Endothelial cell of umbilical vein (primary cell): ENCODE data around the gene TMTC1. TPM values are rescaled to one million over a fixed set of nuclear protein-coding genes. Genes with fewer than 3 reads are reported as not detected.

Experiments used
- BruUV-seq: library from RNA; stranded (reverse); fragments of 400-500 nt; replicated peaks from 2 replicates; lab custom pipeline; 2021; lab: Mats Ljungman, UMichigan
- CTCF ChIA-PET: fragments of 300-600, 350-600 bp; sonication (Branson Sonifier 250); formaldehyde crosslinking; loops from one replicate; lab custom pipeline; 2021; ENCODE audit warnings: antibody characterized with exemption, inconsistent platforms; lab: Charles Lee
- POLR2A ChIA-PET: fragments of 300-600, 350-600 bp; sonication (Branson Sonifier 250); formaldehyde crosslinking; loops from one replicate; lab custom pipeline; 2021; ENCODE audit warnings: antibody characterized with exemption, inconsistent platforms; lab: Charles Lee
- DNase-seq: peaks from one replicate; pipeline ENCODE4 v3.0.0-alpha.2; 2011; ENCODE audit warnings: low read depth, low spot score
- FAIRE-seq: peaks from 2 replicates; lab custom pipeline; 2011; peaks lifted over from hg19 to GRCh38; lab: Jason Lieb, UNC
- H2AFZ ChIP-seq: 2 replicates; pipeline ENCODE4 v1.6.0; 2012; ENCODE audit warnings: low read depth, low read length, control low read depth, inconsistent platforms
- H3K27ac ChIP-seq: 2 replicates; pipeline ENCODE4 v1.5.1; 2011; ENCODE audit warnings: low read depth, mild to moderate bottlenecking, control low read depth, low read length, moderate library complexity; ENCODE audit not compliant: insufficient read depth
- H3K27me3 ChIP-seq, 2 experiments: 2 replicates each; pipeline versions ENCODE4 v1.6.0 to v1.6.1; 2011; ENCODE audit warnings: low read length in 2 of 2, mixed read lengths in 1 of 2; ENCODE audit not compliant: control insufficient read depth in 2 of 2, insufficient read depth in 2 of 2
- H3K36me3 ChIP-seq, 2 experiments: 2 replicates in 1 of 2; 3 replicates in 1 of 2; pipeline ENCODE4 v1.5.1; 2011; ENCODE audit warnings: low read length in 2 of 2, mild to moderate bottlenecking in 1 of 2, moderate library complexity in 1 of 2; ENCODE audit not compliant: control insufficient read depth in 2 of 2, insufficient read depth in 2 of 2; ENCODE audit errors: extremely low read depth in 1 of 2
- H3K4me1 ChIP-seq: 3 replicates; pipeline ENCODE4 v1.5.1; 2011; ENCODE audit warnings: mild to moderate bottlenecking, low read length; ENCODE audit not compliant: control insufficient read depth, insufficient read depth; ENCODE audit errors: extremely low read depth
- H3K4me2 ChIP-seq: 2 replicates; pipeline ENCODE4 v1.6.1; 2011; ENCODE audit warnings: low read length, control low read depth, mixed read lengths; ENCODE audit not compliant: insufficient read depth
- H3K4me3 ChIP-seq, 3 experiments: fragments of 200-600 bp in 1 of 3; sonication (generic), shearing (Covaris generic) in 1 of 3; replicated peaks in 1 of 3; 2 replicates each; pipeline ENCODE4 v1.5.1; 2011 to 2016; ENCODE audit warnings: control low read depth in 3 of 3, low read length in 3 of 3, mild to moderate bottlenecking in 2 of 3, inconsistent platforms in 1 of 3, low read depth in 1 of 3, moderate library complexity in 1 of 3; ENCODE audit not compliant: insufficient read depth in 1 of 3
- H3K79me2 ChIP-seq: 2 replicates; pipeline ENCODE4 v1.6.0; 2012; ENCODE audit warnings: low read length, inconsistent platforms; ENCODE audit not compliant: control insufficient read depth, insufficient read depth
- H3K9ac ChIP-seq: replicated peaks from 2 replicates; pipeline ENCODE3; 2011; ENCODE audit warnings: low read length, control low read depth; ENCODE audit not compliant: insufficient read depth; ENCODE audit errors: extremely low read depth
- H3K9me1 ChIP-seq: replicated peaks from 3 replicates; pipeline ENCODE4 v1.6.0; 2011; ENCODE audit warnings: mild to moderate bottlenecking, low read length; ENCODE audit not compliant: control insufficient read depth, insufficient read depth; ENCODE audit errors: extremely low read depth
- H3K9me3 ChIP-seq: replicated peaks from 2 replicates; pipeline ENCODE4 v1.5.1; 2012; ENCODE audit warnings: low read length, inconsistent platforms; ENCODE audit not compliant: control insufficient read depth, insufficient read depth
- H4K20me1 ChIP-seq: replicated peaks from 2 replicates; pipeline ENCODE3; 2011; ENCODE audit warnings: mild to moderate bottlenecking, low read length; ENCODE audit not compliant: control insufficient read depth, insufficient read depth; ENCODE audit errors: extremely low read depth
- CTCF ChIP-seq, 2 donors: IDR thresholded peaks; 1 replicate in 1 of 2; 2 replicates in 1 of 2; pipeline ENCODE4 v1.5.1; 2011; ENCODE audit warnings: low read length in 2 of 2, mild to moderate bottlenecking in 2 of 2, moderate library complexity in 2 of 2, control low read depth in 1 of 2, inconsistent platforms in 1 of 2, low read depth in 1 of 2; ENCODE audit not compliant: insufficient read depth in 1 of 2; ENCODE audit errors: extremely low read depth in 1 of 2
- EZH2 ChIP-seq: IDR thresholded peaks from 2 replicates; pipeline ENCODE4 v1.6.1; 2012; ENCODE audit warnings: borderline replicate concordance, low read depth, mild to moderate bottlenecking, moderate library complexity, low read length, inconsistent platforms; ENCODE audit not compliant: severe bottlenecking
- FOS ChIP-seq: IDR thresholded peaks from 2 replicates; pipeline ENCODE4 v1.6.1; 2011; ENCODE audit warnings: mild to moderate bottlenecking, low read length, moderate library complexity, borderline replicate concordance; ENCODE audit not compliant: insufficient read depth
- GATA2 ChIP-seq: IDR thresholded peaks from 2 replicates; pipeline ENCODE4 v1.7.0; 2011; ENCODE audit warnings: low read depth, mild to moderate bottlenecking, moderate library complexity, mixed read lengths, low read length; ENCODE audit not compliant: insufficient read length, insufficient read depth
- JUN ChIP-seq: IDR thresholded peaks from 2 replicates; pipeline ENCODE4 v1.6.1; 2011; ENCODE audit warnings: borderline replicate concordance, low read depth; ENCODE audit not compliant: insufficient read length, insufficient read depth
- MAX ChIP-seq: IDR thresholded peaks from 2 replicates; pipeline ENCODE4 v1.6.1; 2011; ENCODE audit not compliant: insufficient read depth, insufficient read length
- MYC ChIP-seq: IDR thresholded peaks from one replicate; pipeline ENCODE4 v1.6.1; 2011; ENCODE audit warnings: mild to moderate bottlenecking, low read depth, low read length
- POLR2A ChIP-seq: IDR thresholded peaks from 2 replicates; pipeline ENCODE4 v1.6.1; 2012; ENCODE audit warnings: low read depth, mild to moderate bottlenecking, control low read depth, low read length
- POLR2AphosphoS5 ChIP-seq: IDR thresholded peaks from 2 replicates; pipeline ENCODE4 v1.6.1; 2012; ENCODE audit warnings: low read depth, mild to moderate bottlenecking, control low read depth, low read length, moderate library complexity; ENCODE audit not compliant: insufficient read depth
- dilution Hi-C: fragments of 300-500 bp; cut with MboI; formaldehyde crosslinking; loops from one replicate; pipeline ENCODE4 v1.15.0; 2019; ENCODE audit warnings: low sequenced_read_pairs; ENCODE audit not compliant: extremely low pct_ligation_motif_present
- intact Hi-C: fragments of 100-400 bp; cut with micrococcal nuclease; formaldehyde crosslinking; loops from one replicate; pipeline ENCODE4 v1.10.0; 2022
- polyA plus RNA-seq, 4 experiments: library from polyadenylated mRNA; depleted of rRNA in 3 of 4; stranded (reverse) in 3 of 4; unstranded in 1 of 4; fragments of >200 nt; gene quantifications; 2 replicates each; pipeline versions ENCODE4 v1.2.1 to v1.2.3, GENCODE V29; 2011 to 2012; ENCODE audit warnings: missing spikeins in 1 of 4
- total RNA-seq: library from RNA; stranded (reverse); gene quantifications from 2 replicates; pipeline ENCODE4 v1.2.3, GENCODE V29; 2021

Gene TMTC1
- total and polyA plus RNA-seq, 2 donors (not counting 3 experiments of a cell fraction or from before 2014, with no cell fraction given) = 5.4 to 5.9 TPM

GRCh38 chr12:29734734-29735133 lies 49.0 kb downstream of the TMTC1 start:
- Histone ChIP-seq H3K4me1 (peaks cover 14% of the 10 kb centered on the region), H3K36me3 (no peaks in the 10 kb centered on the region), H4K20me1 (no peaks in the 10 kb centered on the region), H3K27ac (no peak overlapping the region), H3K9ac (no peak overlapping the region), H3K9me3 (no peaks in the 10 kb centered on the region), H3K4me2 (no peak overlapping the region), H3K4me3 (no peak overlapping the region), H2AFZ (no peak overlapping the region), H3K27me3 (no peaks in the 10 kb centered on the region), H3K9me1 (no peaks in the 10 kb centered on the region), H3K79me2 (no peaks in the 10 kb centered on the region)
- ChIA-PET CTCF (interaction anchor here (0.9 kb wide), 1 partner anchor 10 kb away, joined by 4 read pairs; no protein-coding TSS in a partner anchor), POLR2A (interaction anchor here (0.5 kb wide), 1 partner anchor 11 kb away, joined by 4 read pairs; no protein-coding TSS in a partner anchor)
- FAIRE-seq (no peak), DNase-seq (no peak)
- dilution Hi-C loops (no loop called here), intact Hi-C loops (no loop called here)
- TF ChIP-seq EZH2 = no peak
- no peak for TF ChIP-seq CTCF (IDR thresholded peaks at IDR 0.05; ENCODE audit: extremely low read depth in 1 of 2, insufficient read depth in 1 of 2, low read depth in 1 of 2, low read length in 2 of 2)
- TF ChIP-seq JUN = no peak
- no peak for TF ChIP-seq POLR2A
- TF ChIP-seq GATA2 = no peak
- no peak for TF ChIP-seq MYC
- TF ChIP-seq POLR2AphosphoS5 = no peak
- no peak for TF ChIP-seq MAX
- TF ChIP-seq FOS = no peak
- BruUV-seq = no TSS peak
